GM23338 (cell line): ENCODE data around the gene STK24. TPM values are rescaled to one million over a fixed set of nuclear protein-coding genes. Genes with fewer than 3 reads are reported as not detected.
A peak's percentile ranks its signal among the peaks of the same experiment; 100 is the strongest.

ENCODE experiments used
- ATAC-seq: fragments of 200-7000 bp; cut with Tn5 transposase; 3 replicates; pipeline ENCODE4 v1.9.1; 2020
- DNase-seq: peaks from one replicate; pipeline ENCODE4 v3.0.0-alpha.2; 2015; ENCODE audit warnings: low spot score
- H2AFZ ChIP-seq: fragments of 200-600 bp; sonication (generic); 2 replicates; pipeline ENCODE4 v1.8.0; 2016; ENCODE audit warnings: antibody characterized with exemption, mild to moderate bottlenecking, moderate library complexity
- H3F3A ChIP-seq: fragments of 200-600 bp; sonication (generic); replicated peaks from 2 replicates; pipeline ENCODE4 v1.8.0; 2017; ENCODE audit warnings: antibody characterized with exemption, mixed run types, low read depth
- H3K27ac ChIP-seq: fragments of 200-600 bp; sonication (generic); 2 replicates; pipeline ENCODE4 v1.6.1; 2016; ENCODE audit warnings: low read depth
- H3K27me3 ChIP-seq: fragments of 200-600 bp; sonication (generic); 2 replicates; pipeline ENCODE4 v1.8.0; 2016; ENCODE audit warnings: mild to moderate bottlenecking, mixed run types, moderate library complexity; ENCODE audit not compliant: insufficient read depth
- H3K36me3 ChIP-seq: fragments of 200-600 bp; sonication (generic); 2 replicates; pipeline ENCODE4 v1.8.0; 2016; ENCODE audit warnings: mild to moderate bottlenecking; ENCODE audit not compliant: insufficient read depth
- H3K4me1 ChIP-seq: fragments of 200-600 bp; sonication (generic); 2 replicates; pipeline ENCODE4 v1.8.0; 2016; ENCODE audit warnings: mild to moderate bottlenecking, moderate library complexity; ENCODE audit not compliant: insufficient read depth
- H3K4me2 ChIP-seq: fragments of 200-600 bp; sonication (generic); 2 replicates; pipeline ENCODE4 v1.7.1; 2017; ENCODE audit warnings: mixed run types
- H3K4me3 ChIP-seq: fragments of 200-600 bp; sonication (generic); 2 replicates; pipeline ENCODE4 v1.6.1; 2016; ENCODE audit warnings: mixed run types
- H3K79me2 ChIP-seq: fragments of 200-600 bp; sonication (generic); replicated peaks from 2 replicates; pipeline ENCODE4 v1.8.0; 2017; ENCODE audit warnings: mild to moderate bottlenecking; ENCODE audit not compliant: insufficient read depth
- H3K9me2 ChIP-seq: fragments of 200-600 bp; sonication (generic); 2 replicates; pipeline ENCODE4 v1.8.0; 2017; ENCODE audit not compliant: insufficient read depth
- H4K20me1 ChIP-seq: fragments of 200-600 bp; sonication (generic); replicated peaks from 2 replicates; pipeline ENCODE4 v1.8.0; 2017; ENCODE audit warnings: mild to moderate bottlenecking; ENCODE audit not compliant: insufficient read depth
- H3K27ac Mint-ChIP-seq: 2 replicates; pipeline ENCODE4 v1.8.0; 2020; ENCODE audit warnings: inconsistent platforms, mild to moderate bottlenecking, moderate library complexity, mixed read lengths
- H3K27me3 Mint-ChIP-seq: 3 replicates; pipeline ENCODE4 v1.8.0; 2022; ENCODE audit warnings: low read depth, mild to moderate bottlenecking, moderate library complexity, mixed read lengths, inconsistent platforms; ENCODE audit not compliant: insufficient read depth, poor library complexity
- H3K36me3 Mint-ChIP-seq: 3 replicates; pipeline ENCODE4 v1.8.0; 2021; ENCODE audit warnings: low read depth, mild to moderate bottlenecking, inconsistent platforms, moderate library complexity, mixed read lengths
- H3K4me1 Mint-ChIP-seq: 3 replicates; pipeline ENCODE4 v1.8.0; 2020; ENCODE audit warnings: mild to moderate bottlenecking, inconsistent platforms, mixed read lengths
- H3K4me3 Mint-ChIP-seq: 3 replicates; pipeline ENCODE4 v1.8.0; 2021; ENCODE audit warnings: moderate library complexity, mild to moderate bottlenecking, inconsistent platforms, mixed read lengths
- H3K9me3 Mint-ChIP-seq: 3 replicates; pipeline ENCODE4 v1.8.0; 2020; ENCODE audit warnings: moderate library complexity, mild to moderate bottlenecking, inconsistent platforms, mixed read lengths
- CREB1 ChIP-seq: fragments of 250-450 bp; sonication (Bioruptor Pico); IDR thresholded peaks from 2 replicates; pipeline ENCODE4 v1.5.0; 2020; ENCODE audit warnings: low read depth, mild to moderate bottlenecking, moderate library complexity
- EZH2 ChIP-seq: fragments of 200-600 bp; sonication (generic); IDR thresholded peaks from one replicate; pipeline ENCODE4 v1.8.0; 2017; ENCODE audit warnings: antibody characterized with exemption, mild to moderate bottlenecking, low read depth; ENCODE audit not compliant: unreplicated experiment
- EZH2phosphoT487 ChIP-seq: fragments of 200-600 bp; sonication (generic); IDR thresholded peaks from one replicate; pipeline ENCODE4 v1.8.1; 2018; ENCODE audit warnings: antibody characterized with exemption; ENCODE audit not compliant: unreplicated experiment
- NANOG ChIP-seq: IDR thresholded peaks from 2 replicates; pipeline ENCODE4 v1.6.1; 2016; ENCODE audit warnings: antibody characterized with exemption, borderline replicate concordance
- POLR2AphosphoS5 ChIP-seq: IDR thresholded peaks from 2 replicates; pipeline ENCODE4 v1.6.1; 2016; ENCODE audit warnings: antibody characterized with exemption, low read depth
- STAT1 ChIP-seq: IDR thresholded peaks from one replicate; pipeline ENCODE4 v1.6.1; 2016; ENCODE audit warnings: antibody characterized with exemption; ENCODE audit not compliant: unreplicated experiment
- ZNF114 ChIP-seq: fragments of 250-450 bp; sonication (Bioruptor Pico); IDR thresholded peaks from 2 replicates; pipeline ENCODE4 v1.5.0; 2020; ENCODE audit warnings: mild to moderate bottlenecking, moderate library complexity
- ZNF462 ChIP-seq: fragments of 250-450 bp; sonication (Bioruptor Pico); IDR thresholded peaks from 2 replicates; pipeline ENCODE4 v1.5.0; 2020; ENCODE audit warnings: mild to moderate bottlenecking, moderate library complexity
- polyA plus RNA-seq: library from polyadenylated mRNA; unstranded; fragments of >200 nt; fragmentation: Nextera tagmentation; extraction: Ambion mirVana; gene quantifications from 2 replicates; pipeline ENCODE4 v1.2.1, GENCODE V29; 2016
- total RNA-seq: library from RNA; depleted of rRNA; stranded (reverse); fragments of >200 nt; shearing (Covaris generic); gene quantifications from 2 replicates; pipeline ENCODE4 v1.2.3, GENCODE V29; 2014
- TF ChIP-seq, protein P1 (sequence below), 2 experiments: fragments of 200-600 bp in 1 of 2; sonication (generic) in 1 of 2; conservative IDR thresholded peaks; 2 replicates each; pipeline versions ENCODE4 v1.5.1 to v1.6.1; 2016 to 2017; ENCODE audit warnings: antibody characterized with exemption in 2 of 2, low read depth in 2 of 2, mild to moderate bottlenecking in 2 of 2, moderate library complexity in 1 of 2

Gene STK24
- total and polyA plus RNA-seq, 2 experiments from 2014 or later = 56.5 to 144 TPM

- TF ChIP-seq, protein P1, sequence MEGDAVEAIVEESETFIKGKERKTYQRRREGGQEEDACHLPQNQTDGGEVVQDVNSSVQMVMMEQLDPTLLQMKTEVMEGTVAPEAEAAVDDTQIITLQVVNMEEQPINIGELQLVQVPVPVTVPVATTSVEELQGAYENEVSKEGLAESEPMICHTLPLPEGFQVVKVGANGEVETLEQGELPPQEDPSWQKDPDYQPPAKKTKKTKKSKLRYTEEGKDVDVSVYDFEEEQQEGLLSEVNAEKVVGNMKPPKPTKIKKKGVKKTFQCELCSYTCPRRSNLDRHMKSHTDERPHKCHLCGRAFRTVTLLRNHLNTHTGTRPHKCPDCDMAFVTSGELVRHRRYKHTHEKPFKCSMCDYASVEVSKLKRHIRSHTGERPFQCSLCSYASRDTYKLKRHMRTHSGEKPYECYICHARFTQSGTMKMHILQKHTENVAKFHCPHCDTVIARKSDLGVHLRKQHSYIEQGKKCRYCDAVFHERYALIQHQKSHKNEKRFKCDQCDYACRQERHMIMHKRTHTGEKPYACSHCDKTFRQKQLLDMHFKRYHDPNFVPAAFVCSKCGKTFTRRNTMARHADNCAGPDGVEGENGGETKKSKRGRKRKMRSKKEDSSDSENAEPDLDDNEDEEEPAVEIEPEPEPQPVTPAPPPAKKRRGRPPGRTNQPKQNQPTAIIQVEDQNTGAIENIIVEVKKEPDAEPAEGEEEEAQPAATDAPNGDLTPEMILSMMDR (conservative IDR thresholded peaks at IDR 0.05; ENCODE audit: low read depth in 2 of 2) = no peak
- no peak for TF ChIP-seq EZH2phosphoT487
- no peak for TF ChIP-seq ZNF462 (CRISPR knock-in tag)
Measured at GRCh38 chr13:98493042-98493712, 83.7 kb downstream of the STK24 start (continued).

- Histone ChIP-seq H4K20me1 (peaks cover 65% of the 10 kb centered on the region), H3K79me2 (peaks cover 96% of the 10 kb centered on the region), H3K4me2 (peak overlapping the region; percentile 67), H3F3A (no peaks in the 10 kb centered on the region), H3K27me3 (no peaks in the 10 kb centered on the region), H3K4me3 (peak overlapping the region; percentile 28; the same call in 1 of the 2 replicates), H2AFZ (no peak overlapping the region), H3K36me3 (no peaks in the 10 kb centered on the region), H3K4me1 (peaks cover 79% of the 10 kb centered on the region), H3K9me2 (no peaks in the 10 kb centered on the region), H3K27ac (peak overlapping the region; percentile 80)
- DNase-seq (peak; percentile 68), ATAC-seq (peak; percentile 77)
- Mint-ChIP-seq H3K4me1 (peaks cover 84% of the 10 kb centered on the region), H3K27me3 (peaks cover 4% of the 10 kb centered on the region), H3K36me3 (peaks cover 4% of the 10 kb centered on the region; the same call in 2 of the 3 replicates), H3K4me3 (peak overlapping the region; percentile 48; the same call in 2 of the 3 replicates), H3K27ac (peak overlapping the region; percentile 83), H3K9me3 (no peaks in the 10 kb centered on the region)
- no peak for TF ChIP-seq CREB1
- TF ChIP-seq STAT1 = no peak
- TF ChIP-seq ZNF114 (CRISPR knock-in tag) = no peak
- TF ChIP-seq, protein P1 (conservative IDR thresholded peaks at IDR 0.05; ENCODE audit: low read depth in 2 of 2) = no peak
- no peak for TF ChIP-seq NANOG
- TF ChIP-seq EZH2 = no peak
- TF ChIP-seq EZH2phosphoT487 = no peak
- TF ChIP-seq POLR2AphosphoS5 = no peak
Measured at GRCh38 chr13:98492335-98493041, 84.4 kb downstream of the STK24 start.
